Endothelial cell of umbilical vein (primary cell): ENCODE measurements around the gene DACT2. TPM values are rescaled to one million over a fixed set of nuclear protein-coding genes. Genes with fewer than 3 reads are reported as not detected.
"Not testable (repeated sequence)": the region's sequence is repeated elsewhere in the genome, so short reads cannot be mapped to it uniquely, and the experiment has no call there.

Experiments
- BruUV-seq: library from RNA; stranded (reverse); fragments of 400-500 nt; replicated peaks from 2 replicates; lab custom pipeline; 2021; lab: Mats Ljungman, UMichigan
- CTCF ChIA-PET: fragments of 300-600, 350-600 bp; sonication (Branson Sonifier 250); formaldehyde crosslinking; loops from one replicate; lab custom pipeline; 2021; ENCODE audit warnings: antibody characterized with exemption, inconsistent platforms; lab: Charles Lee
- POLR2A ChIA-PET: fragments of 300-600, 350-600 bp; sonication (Branson Sonifier 250); formaldehyde crosslinking; loops from one replicate; lab custom pipeline; 2021; ENCODE audit warnings: antibody characterized with exemption, inconsistent platforms; lab: Charles Lee
- DNase-seq: peaks from one replicate; pipeline ENCODE4 v3.0.0-alpha.2; 2011; ENCODE audit warnings: low read depth, low spot score
- FAIRE-seq: peaks from 2 replicates; lab custom pipeline; 2011; peaks lifted over from hg19 to GRCh38; lab: Jason Lieb, UNC
- H2AFZ ChIP-seq: 2 replicates; pipeline ENCODE4 v1.6.0; 2012; ENCODE audit warnings: low read depth, low read length, control low read depth, inconsistent platforms
- H3K27ac ChIP-seq: 2 replicates; pipeline ENCODE4 v1.5.1; 2011; ENCODE audit warnings: low read depth, mild to moderate bottlenecking, control low read depth, low read length, moderate library complexity; ENCODE audit not compliant: insufficient read depth
- H3K27me3 ChIP-seq, 2 experiments: 2 replicates each; pipeline versions ENCODE4 v1.6.0 to v1.6.1; 2011; ENCODE audit warnings: low read length in 2 of 2, mixed read lengths in 1 of 2; ENCODE audit not compliant: control insufficient read depth in 2 of 2, insufficient read depth in 2 of 2
- H3K36me3 ChIP-seq, 2 experiments: 2 replicates in 1 of 2; 3 replicates in 1 of 2; pipeline ENCODE4 v1.5.1; 2011; ENCODE audit warnings: low read length in 2 of 2, mild to moderate bottlenecking in 1 of 2, moderate library complexity in 1 of 2; ENCODE audit not compliant: control insufficient read depth in 2 of 2, insufficient read depth in 2 of 2; ENCODE audit errors: extremely low read depth in 1 of 2
- H3K4me1 ChIP-seq: 3 replicates; pipeline ENCODE4 v1.5.1; 2011; ENCODE audit warnings: mild to moderate bottlenecking, low read length; ENCODE audit not compliant: control insufficient read depth, insufficient read depth; ENCODE audit errors: extremely low read depth
- H3K4me2 ChIP-seq: 2 replicates; pipeline ENCODE4 v1.6.1; 2011; ENCODE audit warnings: low read length, control low read depth, mixed read lengths; ENCODE audit not compliant: insufficient read depth
- H3K4me3 ChIP-seq, 3 experiments: fragments of 200-600 bp in 1 of 3; sonication (generic), shearing (Covaris generic) in 1 of 3; replicated peaks in 1 of 3; 2 replicates each; pipeline ENCODE4 v1.5.1; 2011 to 2016; ENCODE audit warnings: control low read depth in 3 of 3, low read length in 3 of 3, mild to moderate bottlenecking in 2 of 3, inconsistent platforms in 1 of 3, low read depth in 1 of 3, moderate library complexity in 1 of 3; ENCODE audit not compliant: insufficient read depth in 1 of 3
- H3K79me2 ChIP-seq: 2 replicates; pipeline ENCODE4 v1.6.0; 2012; ENCODE audit warnings: low read length, inconsistent platforms; ENCODE audit not compliant: control insufficient read depth, insufficient read depth
- H3K9ac ChIP-seq: replicated peaks from 2 replicates; pipeline ENCODE3; 2011; ENCODE audit warnings: low read length, control low read depth; ENCODE audit not compliant: insufficient read depth; ENCODE audit errors: extremely low read depth
- H3K9me1 ChIP-seq: replicated peaks from 3 replicates; pipeline ENCODE4 v1.6.0; 2011; ENCODE audit warnings: mild to moderate bottlenecking, low read length; ENCODE audit not compliant: control insufficient read depth, insufficient read depth; ENCODE audit errors: extremely low read depth
- H3K9me3 ChIP-seq: replicated peaks from 2 replicates; pipeline ENCODE4 v1.5.1; 2012; ENCODE audit warnings: low read length, inconsistent platforms; ENCODE audit not compliant: control insufficient read depth, insufficient read depth
- H4K20me1 ChIP-seq: replicated peaks from 2 replicates; pipeline ENCODE3; 2011; ENCODE audit warnings: mild to moderate bottlenecking, low read length; ENCODE audit not compliant: control insufficient read depth, insufficient read depth; ENCODE audit errors: extremely low read depth
- MYC ChIP-seq: IDR thresholded peaks from one replicate; pipeline ENCODE4 v1.6.1; 2011; ENCODE audit warnings: mild to moderate bottlenecking, low read depth, low read length
- POLR2A ChIP-seq: IDR thresholded peaks from 2 replicates; pipeline ENCODE4 v1.6.1; 2012; ENCODE audit warnings: low read depth, mild to moderate bottlenecking, control low read depth, low read length
- dilution Hi-C: fragments of 300-500 bp; cut with MboI; formaldehyde crosslinking; loops from one replicate; pipeline ENCODE4 v1.15.0; 2019; ENCODE audit warnings: low sequenced_read_pairs; ENCODE audit not compliant: extremely low pct_ligation_motif_present
- intact Hi-C: fragments of 100-400 bp; cut with micrococcal nuclease; formaldehyde crosslinking; loops from one replicate; pipeline ENCODE4 v1.10.0; 2022
- polyA plus RNA-seq, 4 experiments: library from polyadenylated mRNA; depleted of rRNA in 3 of 4; stranded (reverse) in 3 of 4; unstranded in 1 of 4; fragments of >200 nt; gene quantifications; 2 replicates each; pipeline versions ENCODE4 v1.2.1 to v1.2.3, GENCODE V29; 2011 to 2012; ENCODE audit warnings: missing spikeins in 1 of 4
- total RNA-seq: library from RNA; stranded (reverse); gene quantifications from 2 replicates; pipeline ENCODE4 v1.2.3, GENCODE V29; 2021

DACT2 gene
- total and polyA plus RNA-seq, 2 donors (not counting 3 experiments of a cell fraction or from before 2014, with no cell fraction given), result not detected

- dilution Hi-C loops, result no loop called here
- no peak for DNase-seq
- ChIA-PET CTCF (no interaction called here), POLR2A (no interaction called here)
- no peaks in the 10 kb centered on the region for H4K20me1 ChIP-seq
- no TSS peak for BruUV-seq
- no peak overlapping the region for H3K4me3 ChIP-seq
- H2AFZ ChIP-seq, result no peak overlapping the region
- H3K36me3 ChIP-seq, result no peaks in the 10 kb centered on the region
- no peak overlapping the region for H3K9ac ChIP-seq
- H3K4me2 ChIP-seq, result no peak overlapping the region
- TF ChIP-seq MYC (no peak), POLR2A (no peak)
- no peaks in the 10 kb centered on the region for H3K9me1 ChIP-seq
- H3K27ac ChIP-seq, result no peak overlapping the region
- intact Hi-C loops, result no loop called here
- no peak for FAIRE-seq
- H3K4me1 ChIP-seq, result no peaks in the 10 kb centered on the region
- H3K9me3 ChIP-seq, result no peaks in the 10 kb centered on the region
- H3K79me2 ChIP-seq, result no peaks in the 10 kb centered on the region
- no peaks in the 10 kb centered on the region for H3K27me3 ChIP-seq
Observed at GRCh38 chr6:168288781-168289570, 30.6 kb downstream of the DACT2 start.

GRCh38 chr6:168287460-168287859, 32.1 kb downstream of the DACT2 start:
- H3K4me2 ChIP-seq, dilution Hi-C loops, H3K9me3 ChIP-seq, H3K36me3 ChIP-seq, H3K4me3 ChIP-seq, POLR2A ChIA-PET, H3K9me1 ChIP-seq, H3K79me2 ChIP-seq, H2AFZ ChIP-seq, H3K27ac ChIP-seq, H3K27me3 ChIP-seq, FAIRE-seq, DNase-seq, H3K9ac ChIP-seq, H4K20me1 ChIP-seq, CTCF ChIA-PET, H3K4me1 ChIP-seq, intact Hi-C loops, BruUV-seq: not testable (repeated sequence)

- H3K4me1 ChIP-seq, H3K79me2 ChIP-seq: not testable (repeated sequence)
Observed at GRCh38 chr6:168286771-168287446, 32.7 kb downstream of the DACT2 start.

More at GRCh38 chr6:168286771-168287446, 32.7 kb downstream of the DACT2 start:
- DNase-seq, dilution Hi-C loops, H3K9me1 ChIP-seq, H3K27me3 ChIP-seq, H3K9ac ChIP-seq, H3K36me3 ChIP-seq, H4K20me1 ChIP-seq, H3K4me3 ChIP-seq, H3K4me2 ChIP-seq, H3K27ac ChIP-seq, H3K9me3 ChIP-seq, H2AFZ ChIP-seq, intact Hi-C loops, CTCF ChIA-PET, POLR2A ChIA-PET, BruUV-seq, FAIRE-seq: not testable (repeated sequence)
